Liver (tissue), 9 donors: Measurements from ENCODE around the gene EPHB2. TPM values are rescaled to one million over a fixed set of nuclear protein-coding genes. Genes with fewer than 3 reads are reported as not detected.

Experiments used
- DNase-seq: peaks from one replicate; pipeline ENCODE4 v3.0.0-alpha.2; 2017; ENCODE audit warnings: low spot score
- H3K27ac ChIP-seq, 2 donors: one replicate each; pipeline ENCODE4 v1.7.0; 2013; ENCODE audit warnings: inconsistent platforms in 2 of 2, low read length in 2 of 2, control low read depth in 1 of 2, low read depth in 1 of 2, mild to moderate bottlenecking in 1 of 2
- H3K27me3 ChIP-seq, 4 donors: one replicate each; pipeline versions ENCODE4 v1.6.1 to v1.7.0; 2013; ENCODE audit warnings: low read length in 3 of 4, inconsistent platforms in 1 of 4, mild to moderate bottlenecking in 1 of 4, moderate library complexity in 1 of 4; ENCODE audit not compliant: control insufficient read depth in 4 of 4, insufficient read depth in 4 of 4
- H3K36me3 ChIP-seq, 4 donors: one replicate each; pipeline versions ENCODE4 v1.6.1 to v1.7.0; 2013; ENCODE audit warnings: low read length in 3 of 4, mild to moderate bottlenecking in 3 of 4, low read depth in 1 of 4, moderate library complexity in 1 of 4; ENCODE audit not compliant: control insufficient read depth in 4 of 4, insufficient read depth in 3 of 4
- H3K4me1 ChIP-seq, 4 donors: one replicate each; pipeline versions ENCODE4 v1.6.1 to v1.7.0; 2013; ENCODE audit warnings: low read length in 3 of 4, mild to moderate bottlenecking in 3 of 4, moderate library complexity in 1 of 4; ENCODE audit not compliant: control insufficient read depth in 4 of 4, insufficient read depth in 4 of 4
- H3K4me3 ChIP-seq, 3 donors: one replicate each; pipeline versions ENCODE4 v1.6.1 to v1.7.0; 2013; ENCODE audit warnings: low read length in 3 of 3, control low read depth in 1 of 3, low read depth in 1 of 3, mild to moderate bottlenecking in 1 of 3
- H3K9ac ChIP-seq, 2 donors: one replicate each; pipeline ENCODE4 v1.7.0; 2013; ENCODE audit warnings: low read length in 2 of 2, mild to moderate bottlenecking in 2 of 2, moderate library complexity in 2 of 2, control low read depth in 1 of 2, low read depth in 1 of 2
- H3K9me3 ChIP-seq, 4 donors: one replicate each; pipeline versions ENCODE4 v1.6.1 to v1.7.0; 2013; ENCODE audit warnings: low read length in 3 of 4; ENCODE audit not compliant: control insufficient read depth in 4 of 4
- ATF3 ChIP-seq: IDR thresholded peaks from 2 replicates; pipeline ENCODE4 v1.6.1; 2016; ENCODE audit warnings: antibody characterized with exemption
- EGR1 ChIP-seq, 2 donors: IDR thresholded peaks; 2 replicates each; pipeline ENCODE4 v1.6.1; 2016 to 2018; ENCODE audit warnings: antibody characterized with exemption in 2 of 2, low read depth in 2 of 2
- FOXA2 ChIP-seq: IDR thresholded peaks from 2 replicates; pipeline ENCODE4 v1.6.1; 2016; ENCODE audit warnings: antibody characterized with exemption
- GABPA ChIP-seq, 2 donors: IDR thresholded peaks in 1 of 2; conservative IDR thresholded peaks in 1 of 2; 2 replicates each; pipeline ENCODE4 v1.6.1; 2016; ENCODE audit warnings: antibody characterized with exemption in 2 of 2, mild to moderate bottlenecking in 1 of 2, moderate library complexity in 1 of 2
- HNF4A ChIP-seq, 2 donors: conservative IDR thresholded peaks; 2 replicates each; pipeline ENCODE4 v1.6.1; 2016; ENCODE audit warnings: antibody characterized with exemption in 2 of 2, mild to moderate bottlenecking in 2 of 2
- HNF4G ChIP-seq: IDR thresholded peaks from 2 replicates; pipeline ENCODE4 v1.6.1; 2016; ENCODE audit warnings: antibody characterized with exemption
- JUND ChIP-seq, 2 donors: IDR thresholded peaks; 2 replicates each; pipeline ENCODE4 v1.6.1; 2016; ENCODE audit warnings: antibody characterized with exemption in 2 of 2
- NR2F2 ChIP-seq: IDR thresholded peaks from 2 replicates; pipeline ENCODE4 v1.6.1; 2016; ENCODE audit warnings: antibody characterized with exemption
- RAD21 ChIP-seq, 2 donors: IDR thresholded peaks; 2 replicates each; pipeline ENCODE4 v1.6.1; 2016; ENCODE audit warnings: antibody characterized with exemption in 2 of 2, mild to moderate bottlenecking in 2 of 2
- REST ChIP-seq: IDR thresholded peaks from 2 replicates; pipeline ENCODE4 v1.6.1; 2016; ENCODE audit warnings: antibody characterized with exemption, mild to moderate bottlenecking
- RXRA ChIP-seq, 2 donors: IDR thresholded peaks; 2 replicates each; pipeline ENCODE4 v1.6.1; 2017 to 2018; ENCODE audit warnings: antibody characterized with exemption in 2 of 2, mild to moderate bottlenecking in 1 of 2
- SP1 ChIP-seq: IDR thresholded peaks from 2 replicates; pipeline ENCODE4 v1.6.1; 2018; ENCODE audit warnings: antibody characterized with exemption, mild to moderate bottlenecking
- TAF1 ChIP-seq: conservative IDR thresholded peaks from 2 replicates; pipeline ENCODE4 v1.6.1; 2016; ENCODE audit warnings: antibody characterized with exemption, mild to moderate bottlenecking
- YY1 ChIP-seq: IDR thresholded peaks from 2 replicates; pipeline ENCODE4 v1.6.1; 2016; ENCODE audit warnings: antibody characterized with exemption, mild to moderate bottlenecking
- ZBTB33 ChIP-seq: IDR thresholded peaks from 2 replicates; pipeline ENCODE4 v1.6.1; 2016; ENCODE audit warnings: antibody characterized with exemption
- WGBS: extraction: QIAGEN DNeasy Blood & Tissue Kit; methylation state at CpG from one replicate; pipeline ENCODE4 v1.1.7; 2013; 5-methylcytosine and 5-hydroxymethylcytosine counted together
- polyA plus RNA-seq, 2 donors: library from polyadenylated mRNA; stranded (reverse) in 1 of 2; unstranded in 1 of 2; fragments of 200-250 nt in 1 of 2; fragments of >200 nt in 1 of 2; fragmentation: Nextera tagmentation in 1 of 2; extraction: Ambion mirVana in 1 of 2; gene quantifications; one replicate each; pipeline versions ENCODE4 v1.2.1 to v1.2.3, GENCODE V29; 2013 to 2015
- total RNA-seq, 2 donors: library from RNA; depleted of rRNA; stranded (reverse); fragments of >200 nt; gene quantifications; one replicate each; pipeline ENCODE4 v1.2.3, GENCODE V29; 2014
- donor health status: healthy.
- donor health status: healthy.
- donor health status: healthy.
- donor health status: healthy.
- donor health status: healthy.

The EPHB2 gene
- total and polyA plus RNA-seq, 4 donors: 0.07 to 1.0 (median 0.38) TPM

GRCh38 chr1:22835636-22836319 lies 125.1 kb downstream of the EPHB2 start:
- Histone ChIP-seq H3K4me1 (no peaks in the 10 kb centered on the region), H3K27ac (no peak overlapping the region), H3K4me3 (no peak overlapping the region), H3K9me3 (no peaks in the 10 kb centered on the region), H3K36me3 (no peaks in the 10 kb centered on the region), H3K9ac (no peak overlapping the region), H3K27me3 (peaks cover 0 to 2% (median 0%) of the 10 kb centered on the region in 4 donors)
- DNase-seq: no peak
- TF ChIP-seq HNF4G: no peak
- 93% methylated on average over 24 of the region's 24 CpGs for WGBS

GRCh38 chr1:22836850-22837249 lies 126.2 kb downstream of the EPHB2 start:
- WGBS: 79% methylated on average over 5 of the region's 5 CpGs
- Histone ChIP-seq H3K4me1 (no peaks in the 10 kb centered on the region), H3K9ac (no peak overlapping the region), H3K36me3 (no peaks in the 10 kb centered on the region), H3K27me3 (peaks cover 0 to 2% (median 0%) of the 10 kb centered on the region in 4 donors), H3K9me3 (no peaks in the 10 kb centered on the region), H3K4me3 (no peak overlapping the region), H3K27ac (no peak overlapping the region)
- no peak for TF ChIP-seq TAF1
- no peak for TF ChIP-seq REST
- TF ChIP-seq HNF4A (conservative IDR thresholded peaks at IDR 0.05): no peak
- no peak for TF ChIP-seq SP1
- TF ChIP-seq NR2F2: no peak
- TF ChIP-seq RAD21 (IDR thresholded peaks at IDR 0.05): no peak
- TF ChIP-seq HNF4G: no peak
- TF ChIP-seq YY1: no peak
- TF ChIP-seq ZBTB33: no peak
- DNase-seq: no peak

GRCh38 chr1:22837332-22837731 lies 126.7 kb downstream of the EPHB2 start:
- H3K4me3 ChIP-seq: no peak overlapping the region
- 91% methylated on average over 3 of the region's 3 CpGs for WGBS
- H3K27me3 ChIP-seq: peaks cover 0 to 2% (median 0%) of the 10 kb centered on the region in 4 donors
- DNase-seq: no peak
- H3K27ac ChIP-seq: no peak overlapping the region
- H3K36me3 ChIP-seq: no peaks in the 10 kb centered on the region
- H3K9ac ChIP-seq: no peak overlapping the region
- no peaks in the 10 kb centered on the region for H3K9me3 ChIP-seq
- no peaks in the 10 kb centered on the region for H3K4me1 ChIP-seq
- TF ChIP-seq ATF3: no peak
- TF ChIP-seq REST: no peak
- TF ChIP-seq JUND (IDR thresholded peaks at IDR 0.05): no peak
- no peak for TF ChIP-seq YY1
- no peak for TF ChIP-seq RXRA (IDR thresholded peaks at IDR 0.05)
- TF ChIP-seq FOXA2: no peak
- TF ChIP-seq RAD21 (IDR thresholded peaks at IDR 0.05): no peak
- no peak for TF ChIP-seq GABPA (IDR thresholded peaks at IDR 0.05 in 1 of 2, conservative IDR thresholded peaks at IDR 0.05 in 1 of 2)
- TF ChIP-seq SP1: no peak
- TF ChIP-seq HNF4A (conservative IDR thresholded peaks at IDR 0.05): no peak
- TF ChIP-seq EGR1 (IDR thresholded peaks at IDR 0.05; ENCODE audit: low read depth in 2 of 2): no peak
- TF ChIP-seq HNF4G: no peak
